ENCODE results near the gene EPHA4. TPM values are rescaled to one million over a fixed set of nuclear protein-coding genes. Genes with fewer than 3 reads are reported as not detected.

Gene EPHA4
- polyA plus RNA-seq, 2 of the 4 experiments (the other 2 are of a cell fraction): 0.54 to 1.1 TPM

- H3K4me1 ChIP-seq: 0 out of 3 replicates have a peak, but pooled peaks cover under 1% of the 10 kb centered on the region
- WGBS (ENCODE audit: missing lambda C conversion rate): 38% methylated on average over 6 of the region's 6 CpGs
- no peak for TF ChIP-seq NPAS2 (CRISPR knock-in tag; IDR thresholded peaks at IDR 0.05; ENCODE audit: borderline replicate concordance)
- TF ChIP-seq ELK1 (IDR thresholded peaks at IDR 0.05; ENCODE audit: low read depth, low read length): no peak
- no peak for TF ChIP-seq FOSL2 (IDR thresholded peaks at IDR 0.05)
- no peak for TF ChIP-seq FOSL2 (CRISPR knock-in tag; IDR thresholded peaks at IDR 0.05)
- TF ChIP-seq JUN (IDR thresholded peaks at IDR 0.05): no peak
- TF ChIP-seq TP53 (CRISPR knock-in tag; IDR thresholded peaks at IDR 0.05): no peak
- no peak for TF ChIP-seq HDAC2 (IDR thresholded peaks at IDR 0.05)
- TF ChIP-seq BCL3 (IDR thresholded peaks at IDR 0.05): no peak
- no peak for TF ChIP-seq GATA3 (IDR thresholded peaks at IDR 0.05; ENCODE audit: borderline replicate concordance)
- TF ChIP-seq KDM5A (IDR thresholded peaks at IDR 0.05): no peak
- no peak for TF ChIP-seq KDM1A (IDR thresholded peaks at IDR 0.05; ENCODE audit: low read depth)
- no peak for TF ChIP-seq HES2 (IDR thresholded peaks at IDR 0.05)
- TF ChIP-seq POLR2AphosphoS2 (conservative IDR thresholded peaks at IDR 0.05; ENCODE audit: low read length): no peak
- TF ChIP-seq MAX (IDR thresholded peaks at IDR 0.05): no peak
- TF ChIP-seq RFX5 (IDR thresholded peaks at IDR 0.05): no peak
- no peak for TF ChIP-seq TFCP2L1 (CRISPR knock-in tag; IDR thresholded peaks at IDR 0.05)
- TF ChIP-seq REST (IDR thresholded peaks at IDR 0.05): no peak
- H3K4me2 ChIP-seq: no peak overlapping the region
- DNase-seq (ENCODE audit: low read depth in 1 of 2, low spot score in 1 of 2) (no peak), FAIRE-seq (no peak), ATAC-seq (no peak)
- ChIA-PET POLR2A (no interaction called here), CTCF (no interaction called here)
- H3K4me3 ChIP-seq: no peak overlapping the region
- H3K9me3 ChIP-seq: no peaks in the 10 kb centered on the region
- H3K27ac ChIP-seq: no peak overlapping the region
Observed at GRCh38 chr2:221524158-221524557, 47.9 kb downstream of the EPHA4 start.

GRCh38 chr2:221521233-221521845 lies 50.8 kb downstream of the EPHA4 start:
- Histone ChIP-seq H3K27ac (no peak overlapping the region), H3K4me3 (no peak overlapping the region), H3K4me2 (no peak overlapping the region), H3K9me3 (no peaks in the 10 kb centered on the region), H3K4me1 (no peaks in the 10 kb centered on the region)
- ATAC-seq (no peak), FAIRE-seq (no peak), DNase-seq (ENCODE audit: low read depth in 1 of 2, low spot score in 1 of 2) (no peak)
- no peak for TF ChIP-seq HES2 (IDR thresholded peaks at IDR 0.05)
- CTCF ChIA-PET: interaction anchor here (1.0 kb wide), 1 partner anchor 10 kb away, joined by 3 read pairs; no protein-coding TSS in a partner anchor
- POLR2A ChIA-PET: no interaction called here
- WGBS (ENCODE audit: missing lambda C conversion rate): 30% methylated on average over 3 of the region's 3 CpGs
